GM18517 (cell line): ENCODE data around the gene ROR2.

ENCODE experiments used
- ATAC-seq: cut with Tn5 transposase; IDR thresholded peaks from one replicate; pipeline ENCODE4 v1.9.1; 2021; ENCODE audit warnings: mild to moderate bottlenecking, moderate library complexity; ENCODE audit not compliant: unreplicated experiment

The ROR2 gene

DNA sequence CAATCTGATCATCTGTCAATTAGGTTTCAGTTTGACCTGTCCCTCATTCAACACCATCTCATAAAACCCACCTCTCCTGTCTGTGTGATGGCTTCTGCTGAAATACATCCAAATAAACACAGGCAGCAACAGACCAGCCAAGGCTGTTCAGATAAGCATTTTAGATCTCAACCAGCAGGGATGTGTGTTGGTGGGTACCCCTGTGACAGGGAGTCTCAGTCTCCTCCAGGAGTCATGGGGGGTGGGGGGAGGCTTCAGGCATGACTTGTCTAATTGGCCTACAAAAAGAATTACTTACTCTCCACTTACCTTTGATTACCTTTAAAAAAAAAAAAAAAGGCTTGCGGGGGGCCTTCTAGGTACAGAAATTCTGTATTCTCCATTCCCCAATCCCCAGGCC lies 65.9 kb downstream of the ROR2 start:
- no peak for ATAC-seq

DNA sequence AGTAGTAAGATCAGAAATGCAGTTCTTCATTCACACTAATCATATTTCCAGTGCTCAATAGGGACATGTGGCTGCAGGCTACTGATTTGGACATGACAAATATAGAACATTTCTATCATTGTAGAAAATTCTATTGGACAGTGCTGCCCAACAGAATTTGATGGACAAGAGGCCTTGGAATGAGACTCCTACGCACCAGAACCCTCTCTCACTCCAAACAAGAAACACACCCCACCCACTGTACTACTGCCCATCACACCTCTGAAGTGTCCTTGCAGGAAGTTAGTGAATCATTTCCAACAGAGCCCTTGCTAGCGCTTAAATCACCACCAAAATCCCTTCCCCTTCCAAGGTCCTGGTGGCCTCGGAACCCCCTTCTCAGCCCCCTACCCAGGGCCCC lies 66.5 kb downstream of the ROR2 start:
- no peak for ATAC-seq

DNA sequence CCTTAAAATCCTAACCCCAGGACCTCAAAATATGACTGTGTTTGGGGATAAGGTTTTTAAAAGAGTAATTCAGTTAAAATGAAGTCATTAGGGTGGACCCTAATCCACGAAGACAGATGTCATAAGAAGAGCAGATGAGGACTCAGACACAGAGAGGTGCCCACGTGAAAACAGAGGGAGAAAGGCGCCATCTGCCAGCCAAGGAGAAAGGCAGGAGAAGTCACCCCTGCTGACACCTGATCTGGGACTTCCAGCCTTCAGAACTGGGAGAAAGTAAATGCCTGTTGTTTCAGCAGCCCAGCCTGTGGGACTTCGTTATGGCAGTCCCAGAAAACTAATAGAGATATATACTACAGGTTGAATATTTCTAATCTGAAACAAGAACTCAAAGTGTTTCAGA lies 67.4 kb downstream of the ROR2 start:
- ATAC-seq, result no peak

DNA sequence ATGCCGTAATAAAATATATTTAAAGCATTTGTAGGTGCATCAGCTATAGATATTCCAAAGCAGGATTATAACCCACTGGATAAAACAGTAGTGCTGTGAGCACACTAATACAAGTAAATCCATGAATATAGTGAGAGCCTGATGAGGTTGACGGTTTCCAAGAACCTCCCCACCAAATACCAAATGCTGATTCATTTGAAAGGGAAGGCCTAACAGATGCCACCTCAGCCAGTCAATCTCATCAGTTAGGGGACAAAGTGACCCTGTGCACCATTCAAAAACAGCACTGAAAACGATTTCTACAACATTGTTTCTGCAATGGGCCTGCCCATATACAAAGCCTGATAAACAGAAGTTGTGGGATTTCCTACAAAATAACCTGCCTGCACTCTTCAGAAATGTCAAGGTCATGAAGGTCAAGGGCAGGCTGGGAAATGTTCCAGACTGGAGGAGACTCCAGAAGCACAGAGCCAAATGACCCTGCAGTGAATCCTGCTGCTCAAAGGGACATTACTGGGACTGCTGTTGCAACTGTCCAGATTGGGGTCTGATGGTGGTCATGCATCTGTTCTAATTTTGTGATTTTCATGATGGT lies 69.6 kb downstream of the ROR2 start:
- ATAC-seq, result no peak

DNA sequence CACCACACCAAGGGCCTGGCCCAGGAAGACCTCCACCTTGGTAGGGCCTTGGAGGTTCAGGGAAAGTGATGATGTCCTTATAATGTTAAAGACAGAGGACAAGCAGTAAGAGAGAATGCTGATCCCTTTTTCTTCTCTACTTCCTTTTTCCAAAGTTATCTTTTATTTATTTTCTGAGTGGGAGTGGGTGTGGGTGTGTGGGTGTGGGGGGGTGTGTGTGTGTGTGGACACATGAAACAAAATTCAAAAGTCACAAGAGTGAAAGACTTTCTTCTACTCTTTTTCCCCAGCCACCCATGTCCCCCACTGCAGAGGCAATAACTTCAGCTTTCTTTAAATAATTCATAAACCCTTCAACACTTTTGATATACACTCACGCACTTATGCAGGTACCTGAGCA lies 70.8 kb downstream of the ROR2 start:
- no peak for ATAC-seq

DNA sequence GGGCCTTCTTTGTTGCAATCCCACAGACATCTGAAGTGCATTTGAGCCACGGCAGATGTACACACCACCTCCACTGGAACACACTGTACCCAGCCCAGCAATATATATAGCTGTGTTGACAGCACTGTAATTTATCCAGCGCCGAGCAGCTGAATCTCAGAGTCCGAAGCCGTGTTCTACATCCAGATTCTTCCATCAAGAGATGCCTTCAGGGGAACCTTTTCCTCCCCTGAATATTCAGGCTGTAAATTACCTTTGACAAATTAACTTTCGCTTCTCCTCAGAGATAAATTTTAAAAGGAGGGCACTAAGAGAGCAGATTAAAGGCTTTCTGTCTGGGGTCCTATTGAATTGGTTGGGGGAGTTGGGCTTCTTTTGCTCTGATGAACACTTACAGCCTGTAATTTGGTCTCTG lies 76.4 kb downstream of the ROR2 start:
- no peak for ATAC-seq

DNA sequence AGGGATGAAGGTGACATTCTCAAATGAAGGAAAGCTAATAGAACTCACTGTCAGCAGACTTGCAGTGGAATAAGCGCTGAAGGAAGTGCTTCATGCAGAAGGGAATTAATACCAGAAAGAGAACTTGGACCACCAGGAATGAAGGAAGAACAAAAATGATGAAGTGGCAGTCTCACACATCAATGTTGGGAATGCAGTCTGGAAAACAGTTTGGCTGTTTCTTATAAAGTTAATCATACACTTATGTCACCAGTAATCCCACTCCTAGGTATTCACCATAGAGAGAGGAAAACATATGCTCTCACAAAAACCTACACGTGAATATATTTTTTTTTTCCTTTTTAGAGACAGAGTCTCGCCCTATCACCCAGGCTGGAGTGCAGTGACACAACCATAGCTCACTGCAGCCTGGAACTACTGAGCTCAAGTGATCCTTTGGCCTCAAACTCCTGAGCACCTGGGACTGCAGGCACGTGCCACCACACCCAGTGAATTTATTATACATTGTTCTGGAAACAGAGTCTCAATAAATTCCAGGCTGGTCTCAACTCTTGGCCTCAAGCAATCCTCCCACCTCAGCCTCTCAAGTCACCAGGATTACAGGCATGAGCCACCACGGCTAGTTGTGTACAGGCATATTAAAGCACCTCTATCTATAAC lies 81.2 kb downstream of the ROR2 start:
- ATAC-seq, result no peak

DNA sequence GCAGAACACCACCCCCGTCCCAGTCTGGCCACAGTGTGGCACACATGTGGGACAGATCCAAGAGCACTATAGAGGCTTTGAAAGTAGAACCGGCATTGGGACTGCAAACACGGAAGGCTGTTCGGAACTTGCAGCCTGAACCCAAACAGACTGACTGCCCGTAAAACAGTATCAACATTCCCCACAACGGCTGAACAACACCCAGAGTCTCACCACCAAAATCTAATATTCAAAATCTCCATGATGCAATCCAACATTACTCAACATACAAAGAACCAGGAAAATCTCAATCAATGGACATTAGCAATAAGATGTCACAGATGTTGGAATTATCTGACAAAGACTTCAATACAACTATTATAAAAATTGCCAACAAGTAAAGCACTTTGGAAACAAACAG lies 82.3 kb downstream of the ROR2 start:
- no peak for ATAC-seq

DNA sequence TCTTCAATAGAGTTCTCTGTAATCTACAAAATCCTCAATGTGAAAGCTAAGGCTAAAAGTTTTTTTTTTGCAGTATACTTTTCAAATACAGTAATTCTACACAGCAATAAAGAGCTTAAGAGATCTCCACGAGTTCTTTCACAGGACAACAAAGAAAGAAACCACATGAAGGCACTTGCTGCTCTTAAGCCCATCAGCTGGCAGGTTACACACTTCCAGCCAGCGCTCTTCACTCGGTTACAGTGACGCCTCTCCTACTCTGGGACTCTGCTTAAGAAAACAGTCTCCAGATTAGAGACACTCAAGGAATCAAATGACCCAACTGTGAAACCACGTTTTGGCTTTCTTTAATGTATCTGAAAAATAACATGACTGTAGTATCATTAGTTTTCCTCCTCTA lies 85.0 kb downstream of the ROR2 start:
- ATAC-seq, result no peak

DNA sequence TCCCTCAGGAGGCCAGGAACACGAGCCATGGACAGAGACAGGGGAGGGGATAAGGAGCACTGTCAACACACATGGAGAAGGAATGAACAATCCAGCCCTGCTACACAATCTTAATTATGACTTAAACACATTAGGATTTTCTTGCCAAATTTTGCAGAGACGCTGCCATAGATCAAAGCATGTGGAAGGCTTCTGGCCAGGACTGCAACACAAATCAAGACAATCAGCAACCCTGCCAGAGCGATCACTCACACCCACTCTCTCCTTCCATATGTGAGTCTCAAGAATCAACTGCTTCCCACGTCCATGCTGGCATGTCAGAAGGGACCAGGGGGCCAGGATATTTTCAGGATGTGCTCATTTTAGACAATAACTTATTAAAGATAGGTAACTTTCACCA lies 85.6 kb downstream of the ROR2 start:
- ATAC-seq, result no peak

DNA sequence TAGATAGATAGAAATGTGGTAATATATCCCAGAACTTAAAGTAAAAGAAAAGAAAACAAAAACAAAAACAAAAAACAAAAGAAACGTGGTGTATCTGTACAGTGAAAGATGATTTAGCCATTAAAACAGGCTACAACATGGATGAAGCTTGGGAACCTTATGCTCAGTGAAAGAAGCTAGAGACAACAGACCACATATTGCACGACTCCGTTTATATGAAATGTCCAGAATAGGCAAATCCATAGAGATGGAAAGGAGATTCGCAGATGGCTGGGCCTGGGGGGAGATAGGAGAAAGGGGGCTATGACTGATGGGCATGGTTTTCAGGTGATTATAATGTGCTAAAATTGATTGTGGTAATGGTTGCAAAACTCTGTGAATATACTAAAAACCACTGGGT lies 86.6 kb downstream of the ROR2 start:
- no peak for ATAC-seq

DNA sequence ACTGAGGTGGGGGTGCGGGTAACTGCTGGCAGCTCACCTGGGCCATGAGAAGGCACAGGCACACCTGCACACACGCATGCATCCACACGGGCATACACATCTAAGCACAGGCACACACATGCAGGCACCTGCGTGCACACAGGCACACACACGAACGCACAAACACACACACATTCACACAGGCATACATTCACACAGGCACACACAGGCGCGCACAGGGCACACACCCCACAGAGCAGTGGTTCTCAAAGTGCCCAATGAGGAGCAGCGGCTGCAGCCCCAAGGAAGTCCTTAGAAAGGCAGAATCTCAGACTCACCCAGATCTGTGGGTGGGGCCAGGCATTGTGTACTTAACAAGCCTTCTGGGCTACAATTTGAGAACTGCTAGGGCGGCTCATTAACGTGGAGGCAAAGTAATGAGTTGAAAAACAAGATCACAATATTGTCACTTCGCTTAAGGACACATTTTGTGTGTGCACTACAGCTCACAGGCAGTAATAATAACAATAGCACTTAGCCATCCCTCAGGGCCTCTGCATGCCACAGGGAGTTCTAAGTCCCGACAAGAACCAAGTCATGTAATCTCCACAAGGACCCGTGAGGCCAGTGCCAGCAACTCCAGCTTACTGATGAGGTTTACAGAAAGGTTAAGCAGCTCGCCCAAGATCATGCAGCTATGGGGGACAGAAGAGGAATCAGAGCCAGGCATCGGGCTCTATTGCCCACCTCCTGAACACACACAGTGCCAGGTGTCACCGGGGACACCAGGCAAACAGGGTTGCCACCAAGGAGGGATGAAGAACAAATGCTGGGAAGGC lies 91.6 kb downstream of the ROR2 start:
- no peak for ATAC-seq

DNA sequence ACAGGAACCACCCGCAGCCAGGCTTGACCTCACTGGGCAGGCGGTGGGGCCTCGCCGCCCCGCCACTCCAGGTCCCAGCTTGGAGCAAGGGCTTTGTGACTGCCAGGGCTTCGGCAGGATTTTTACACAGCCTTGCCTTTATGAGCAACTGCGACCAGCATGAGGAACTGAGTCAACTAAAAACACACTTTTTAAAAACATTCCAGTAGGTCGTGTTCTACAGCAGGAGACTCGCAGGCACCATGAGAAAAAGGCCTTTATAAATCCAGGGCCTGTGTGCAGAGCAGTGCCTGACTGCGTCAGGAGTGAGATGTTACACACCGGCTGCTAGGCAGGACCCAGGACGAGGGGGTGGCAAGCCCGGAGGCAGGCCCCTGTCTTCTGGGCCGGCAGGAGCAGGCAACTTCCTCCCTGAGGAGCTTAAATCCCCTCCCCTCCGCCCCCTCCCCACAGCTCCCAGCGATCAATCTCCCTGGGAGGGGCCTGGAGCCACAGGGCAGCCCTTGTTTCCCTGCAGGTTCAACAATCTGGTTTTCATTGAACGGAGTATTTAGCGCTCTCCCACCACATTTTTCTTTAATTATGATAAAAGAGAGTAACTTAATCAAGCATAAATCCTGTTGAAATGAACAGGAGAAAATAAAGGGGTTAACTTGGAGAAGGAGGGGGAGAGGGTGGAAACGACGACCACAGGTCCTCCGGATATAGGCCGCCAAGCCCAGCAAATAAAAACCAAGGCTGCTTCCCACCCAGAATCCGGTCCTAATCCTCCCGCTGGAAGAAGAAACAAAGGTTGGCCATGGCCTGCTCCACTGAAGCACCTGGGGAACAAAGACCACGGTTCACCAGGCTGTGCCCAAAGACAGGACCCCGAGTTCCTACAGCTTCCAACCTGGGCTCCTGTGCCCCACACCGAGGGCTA lies 92.5 kb downstream of the ROR2 start:
- ATAC-seq, result no peak

DNA sequence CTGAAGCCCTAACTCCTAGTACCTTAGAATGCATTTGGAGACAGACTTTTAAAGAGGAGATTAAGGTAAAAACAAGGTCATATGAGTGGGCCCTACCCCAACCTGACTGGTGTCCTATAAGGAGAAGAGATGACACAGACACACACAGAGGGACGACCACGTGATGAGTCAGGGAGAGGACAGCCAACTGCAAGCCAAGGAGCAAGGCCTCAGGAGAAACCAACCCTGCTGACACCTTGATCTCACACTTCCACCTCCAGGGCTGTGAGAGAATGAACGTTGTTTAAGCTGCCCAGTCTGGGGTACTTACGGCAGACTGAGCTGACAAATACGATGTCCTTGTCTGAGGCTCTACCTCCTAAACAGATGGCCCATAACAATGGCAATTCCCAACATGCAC lies 93.6 kb downstream of the ROR2 start:
- no peak for ATAC-seq

DNA sequence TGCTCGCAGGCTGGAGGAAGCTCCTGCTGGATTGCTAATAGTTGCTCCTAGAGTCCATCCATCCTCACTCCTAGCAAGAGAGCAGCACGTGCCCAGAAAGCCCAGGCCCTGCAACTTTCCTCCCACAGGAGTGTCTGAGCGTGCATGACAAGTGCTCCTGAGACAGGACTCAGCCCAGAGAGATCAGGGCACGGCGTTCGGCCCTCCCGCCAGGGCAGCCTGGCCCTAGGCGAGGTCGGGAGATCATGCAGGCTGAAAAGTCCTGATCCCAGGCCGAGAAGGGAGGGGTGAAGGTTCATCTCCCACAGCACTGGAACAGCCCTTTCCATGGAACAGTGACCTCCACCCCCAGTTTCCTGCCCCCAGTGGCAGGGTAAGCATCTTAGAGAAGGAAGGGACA lies 94.8 kb downstream of the ROR2 start:
- no peak for ATAC-seq

DNA sequence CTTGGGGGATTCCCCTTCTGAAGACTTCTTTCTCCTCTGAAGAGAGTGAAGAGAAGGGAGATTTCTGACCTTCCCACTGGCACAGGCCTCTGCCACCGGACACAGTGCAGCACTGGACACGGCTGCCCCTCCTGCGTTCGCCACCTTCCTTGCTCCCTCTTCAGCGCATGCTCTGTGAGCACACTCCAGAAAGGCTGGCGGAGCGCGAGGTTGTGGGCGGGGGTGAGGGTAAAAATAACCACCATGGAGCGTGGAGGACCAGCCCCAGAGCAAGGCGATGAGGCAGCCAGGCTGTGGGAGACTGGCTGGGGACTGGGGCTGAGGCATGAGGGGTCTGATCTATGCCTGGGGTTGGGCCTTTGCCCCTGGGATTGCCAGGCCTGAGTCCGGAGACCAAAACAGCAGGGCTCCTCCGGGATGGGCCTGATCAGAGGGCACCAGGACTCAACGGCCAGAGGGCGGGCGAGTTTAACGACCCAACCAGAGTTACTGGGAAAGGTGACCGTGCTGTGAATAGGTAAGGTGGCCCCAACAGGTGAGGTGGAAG lies 97.2 kb downstream of the ROR2 start:
- ATAC-seq, result no peak

DNA sequence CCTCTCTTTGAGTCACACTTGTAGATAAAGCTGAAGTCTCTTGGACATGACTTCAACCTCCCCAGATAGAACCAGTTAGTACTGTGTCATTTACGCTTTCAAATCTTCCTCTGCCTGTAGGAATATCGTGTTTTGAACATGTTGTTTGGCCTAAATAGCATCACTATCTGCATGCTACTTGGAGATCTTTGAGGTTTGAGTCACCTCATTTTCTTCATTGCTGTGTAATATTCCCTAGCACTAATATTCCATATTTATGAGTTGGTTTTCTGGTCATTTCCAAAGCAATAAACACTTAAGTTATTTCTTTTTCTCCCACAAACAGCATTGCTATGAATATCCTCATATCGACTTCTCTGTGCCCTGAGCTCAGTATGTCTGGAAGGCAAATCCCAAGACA lies 100.3 kb downstream of the ROR2 start:
- ATAC-seq, result no peak

DNA sequence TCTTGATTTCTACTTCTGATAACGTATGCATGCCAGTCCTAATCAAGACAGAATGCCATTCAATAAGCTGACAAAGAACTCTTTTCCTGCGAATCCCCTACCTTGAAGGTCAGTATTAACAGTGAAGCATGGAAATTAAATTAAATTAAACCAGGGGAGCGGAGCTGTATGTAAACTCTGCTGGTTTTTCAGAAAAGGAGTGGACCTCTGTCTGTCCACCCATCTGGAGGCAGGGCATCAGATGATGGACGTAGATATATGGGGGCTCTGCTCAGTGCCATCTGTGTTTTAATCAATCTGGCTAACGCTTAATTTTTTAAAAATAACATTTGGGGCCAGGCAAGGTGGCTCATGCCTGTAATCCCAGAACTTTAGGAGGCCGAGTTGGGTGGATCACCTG lies 101.9 kb downstream of the ROR2 start:
- no peak for ATAC-seq

DNA sequence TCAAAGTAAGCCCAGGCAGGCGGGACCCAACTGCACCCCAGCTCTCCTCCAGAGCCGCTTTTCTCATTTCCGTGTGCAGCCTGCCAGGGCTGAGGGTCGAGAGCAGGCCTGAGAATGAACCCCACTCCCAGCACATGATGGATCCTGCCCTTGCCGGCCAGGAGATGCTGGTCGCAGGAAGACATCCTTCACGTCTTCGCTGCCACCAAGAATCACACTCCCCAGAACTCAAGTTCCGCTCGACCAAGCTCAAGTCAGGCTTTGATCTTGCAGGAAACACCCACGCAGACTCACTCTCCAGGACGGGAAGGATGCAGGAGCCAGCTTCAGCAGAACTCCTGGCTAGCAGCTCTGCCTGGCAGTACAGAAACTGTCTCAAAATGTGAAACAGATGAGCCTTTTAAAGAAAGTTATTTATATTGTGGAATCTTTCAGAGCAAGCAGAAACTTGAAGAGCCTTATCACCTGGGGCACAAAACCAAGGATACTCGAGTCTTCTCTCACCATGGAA lies 102.4 kb downstream of the ROR2 start:
- no peak for ATAC-seq

DNA sequence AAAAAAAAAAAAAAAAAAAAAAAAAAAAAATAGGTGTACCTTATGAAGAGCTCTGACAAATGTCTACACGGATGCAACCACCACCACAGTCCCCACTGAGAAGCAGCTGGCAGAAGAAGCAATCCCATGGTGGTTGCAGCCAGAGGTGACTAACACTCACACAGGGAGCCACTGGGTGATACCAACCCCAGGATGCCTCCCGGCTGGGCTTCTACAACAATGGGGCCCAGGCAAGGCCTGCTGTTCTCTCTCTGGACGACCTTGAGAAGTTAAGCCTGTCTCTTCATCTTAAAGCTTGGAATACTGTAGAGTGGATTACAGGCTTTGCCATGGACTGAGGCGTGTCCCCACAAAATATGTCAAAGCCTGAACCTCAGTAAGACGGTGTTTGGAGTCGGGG lies 104.1 kb downstream of the ROR2 start:
- no peak for ATAC-seq
